Esophagus squamous epithelium (tissue), 4 donors: Measurements from ENCODE around the gene ASIC2.

Experiments used
- CTCF ChIP-seq, 6 experiments: fragments of 450-650 bp in 4 of 6; fragments of 200-600 bp in 2 of 6; sonication (generic) in 2 of 6; IDR thresholded peaks; one replicate each; pipeline ENCODE4 v1.5.1; 2016 to 2019; ENCODE audit warnings: antibody characterized with exemption in 6 of 6, mild to moderate bottlenecking in 4 of 6, moderate library complexity in 4 of 6
- POLR2A ChIP-seq, 4 donors: fragments of 450-650 bp; IDR thresholded peaks; one replicate each; pipeline ENCODE4 v1.6.1; 2017; ENCODE audit warnings: antibody characterized with exemption in 4 of 4, mild to moderate bottlenecking in 4 of 4, moderate library complexity in 3 of 4

GRCh38 chr17:33210285-33210684 lies 82.8 kb downstream of the ASIC2 start:
- TF ChIP-seq CTCF (IDR thresholded peaks at IDR 0.05) (no peak), POLR2A (IDR thresholded peaks at IDR 0.05) (no peak)
